GM06990 (cell line): ENCODE results near the gene GNG11.

Experiments used
- DNase-seq: peaks from one replicate; pipeline ENCODE4 v3.0.0-alpha.2; 2011; ENCODE audit not compliant: insufficient read length; ENCODE audit errors: extremely low read depth
- H3K27me3 ChIP-seq: replicated peaks from 2 replicates; pipeline ENCODE4 v1.6.0; 2011; ENCODE audit warnings: low read length; ENCODE audit not compliant: control insufficient read depth, insufficient read depth
- H3K36me3 ChIP-seq: 2 replicates; pipeline ENCODE4 v1.5.1; 2011; ENCODE audit warnings: low read length; ENCODE audit not compliant: control insufficient read depth, insufficient read depth
- H3K4me3 ChIP-seq: replicated peaks from 2 replicates; pipeline ENCODE4 v1.5.1; 2011; ENCODE audit warnings: low read depth, mild to moderate bottlenecking, control low read depth, low read length
- TF ChIP-seq, protein P1 (sequence below): IDR thresholded peaks from 2 replicates; pipeline ENCODE4 v1.5.1; 2011; ENCODE audit warnings: low read length, control low read depth, mild to moderate bottlenecking, inconsistent platforms; ENCODE audit not compliant: insufficient read depth, poor library complexity, severe bottlenecking

Gene GNG11

DNA sequence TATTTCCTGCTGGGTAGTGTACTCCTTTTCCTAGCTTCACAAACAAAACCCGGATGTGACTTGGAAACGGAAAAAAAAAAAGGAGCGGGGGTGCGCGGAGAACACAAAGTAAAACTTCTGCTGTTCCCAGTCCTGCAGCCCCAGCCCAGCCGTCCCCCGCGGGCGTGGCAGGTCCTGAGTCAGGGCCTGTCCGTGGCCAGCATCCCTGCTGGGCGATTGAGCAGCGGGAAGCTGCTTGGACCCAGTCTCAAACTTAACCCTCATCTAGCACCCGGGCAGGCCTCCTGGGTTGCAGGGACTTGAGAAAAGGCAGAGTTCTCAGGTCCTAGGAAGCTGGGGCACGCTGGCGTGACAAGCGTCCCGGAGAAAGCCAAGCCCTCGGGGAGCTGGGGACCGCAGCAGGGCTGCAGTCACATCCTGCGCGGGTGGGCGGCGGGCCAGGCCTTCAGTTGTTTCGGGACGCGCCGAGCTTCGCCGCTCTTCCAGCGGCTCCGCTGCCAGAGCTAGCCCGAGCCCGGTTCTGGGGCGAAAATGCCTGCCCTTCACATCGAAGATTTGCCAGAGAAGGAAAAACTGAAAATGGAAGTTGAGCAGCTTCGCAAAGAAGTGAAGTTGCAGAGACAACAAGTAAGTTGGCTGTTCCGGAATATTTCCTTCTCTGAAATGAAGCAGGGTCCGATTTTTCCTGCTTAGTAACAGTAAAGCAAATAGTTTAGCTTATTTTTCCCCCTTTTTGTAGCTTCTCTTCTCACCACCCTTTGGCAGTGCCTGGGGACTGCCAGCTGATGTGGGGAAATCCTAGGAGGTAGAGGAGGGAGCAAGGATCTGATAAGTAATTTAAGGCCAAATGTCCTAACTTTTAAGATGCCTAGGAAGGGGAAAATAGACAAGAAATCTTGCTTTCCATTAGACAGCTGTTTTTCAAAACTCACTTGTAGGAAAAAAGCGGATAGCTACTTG lies at the start of gene GNG11:
GNG11 (plus strand) TSS at position 129 of the 960 bp plus-strand sequence; CDS start at position 532, 403 bp downstream.
- TF ChIP-seq, protein P1, sequence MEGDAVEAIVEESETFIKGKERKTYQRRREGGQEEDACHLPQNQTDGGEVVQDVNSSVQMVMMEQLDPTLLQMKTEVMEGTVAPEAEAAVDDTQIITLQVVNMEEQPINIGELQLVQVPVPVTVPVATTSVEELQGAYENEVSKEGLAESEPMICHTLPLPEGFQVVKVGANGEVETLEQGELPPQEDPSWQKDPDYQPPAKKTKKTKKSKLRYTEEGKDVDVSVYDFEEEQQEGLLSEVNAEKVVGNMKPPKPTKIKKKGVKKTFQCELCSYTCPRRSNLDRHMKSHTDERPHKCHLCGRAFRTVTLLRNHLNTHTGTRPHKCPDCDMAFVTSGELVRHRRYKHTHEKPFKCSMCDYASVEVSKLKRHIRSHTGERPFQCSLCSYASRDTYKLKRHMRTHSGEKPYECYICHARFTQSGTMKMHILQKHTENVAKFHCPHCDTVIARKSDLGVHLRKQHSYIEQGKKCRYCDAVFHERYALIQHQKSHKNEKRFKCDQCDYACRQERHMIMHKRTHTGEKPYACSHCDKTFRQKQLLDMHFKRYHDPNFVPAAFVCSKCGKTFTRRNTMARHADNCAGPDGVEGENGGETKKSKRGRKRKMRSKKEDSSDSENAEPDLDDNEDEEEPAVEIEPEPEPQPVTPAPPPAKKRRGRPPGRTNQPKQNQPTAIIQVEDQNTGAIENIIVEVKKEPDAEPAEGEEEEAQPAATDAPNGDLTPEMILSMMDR: no peak
- DNase-seq: peak; percentile 38

DNA sequence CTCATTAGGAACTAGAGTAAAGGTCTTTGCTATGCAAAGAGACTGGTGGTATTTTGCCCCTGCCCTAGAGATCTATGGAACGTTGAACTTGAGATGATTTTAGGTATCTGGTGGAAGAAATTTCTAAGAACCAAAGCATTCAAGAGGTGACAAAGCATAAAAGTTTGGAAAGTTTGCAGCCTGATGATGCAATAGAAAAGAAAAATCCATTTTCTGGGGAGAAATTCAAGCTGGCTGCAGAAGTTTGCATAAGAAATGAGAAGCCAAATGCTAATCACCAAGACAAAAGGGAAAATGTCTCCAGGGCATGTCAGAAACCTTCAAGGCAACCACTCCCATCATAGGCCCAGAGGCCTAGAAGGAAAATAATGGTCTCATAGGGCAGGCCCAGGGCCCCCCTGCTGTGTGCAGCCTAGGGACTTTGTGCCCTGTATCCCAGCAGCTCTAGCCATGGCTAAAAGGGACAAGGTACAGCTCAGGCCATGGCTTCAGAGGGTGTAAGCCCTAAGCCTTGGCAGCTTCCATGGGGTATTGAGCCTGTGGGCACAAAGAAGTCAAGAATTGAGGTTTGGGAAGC lies 47.4 kb upstream of the GNG11 start:
- DNase-seq: no peak
- Histone ChIP-seq H3K36me3 (no peaks in the 10 kb centered on the region), H3K27me3 (no peaks in the 10 kb centered on the region), H3K4me3 (no peak overlapping the region)
- TF ChIP-seq, protein P1: no peak

More for the DNA sequence above, at the start of gene GNG11:
- no peaks in the 10 kb centered on the region for H3K27me3 ChIP-seq
- H3K4me3 ChIP-seq: peak within 1 kb of the TSS; percentile 62
- no peaks in the 10 kb centered on the region for H3K36me3 ChIP-seq

DNA sequence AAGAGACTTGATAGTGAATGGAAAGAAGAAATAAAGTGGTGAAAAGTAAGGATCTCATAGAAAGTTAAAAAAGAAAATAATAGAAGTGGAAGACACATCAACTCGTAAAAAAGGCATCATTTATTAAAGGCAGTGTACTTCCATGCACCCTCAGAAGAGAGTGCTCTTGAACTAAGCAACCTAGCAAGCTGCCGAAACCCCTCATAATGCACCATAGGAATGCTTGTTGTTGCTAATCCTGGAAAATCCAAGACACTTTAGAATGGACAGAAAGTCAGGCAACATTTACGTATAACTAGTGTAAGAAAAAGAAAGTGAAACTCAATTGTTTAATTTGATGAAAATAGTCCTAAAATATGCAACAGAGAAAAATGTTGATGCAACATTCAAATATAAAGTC lies 43.8 kb upstream of the GNG11 start:
- Histone ChIP-seq H3K27me3 (no peaks in the 10 kb centered on the region), H3K4me3 (no peak overlapping the region), H3K36me3 (no peaks in the 10 kb centered on the region)
- TF ChIP-seq, protein P1: no peak
- no peak for DNase-seq

DNA sequence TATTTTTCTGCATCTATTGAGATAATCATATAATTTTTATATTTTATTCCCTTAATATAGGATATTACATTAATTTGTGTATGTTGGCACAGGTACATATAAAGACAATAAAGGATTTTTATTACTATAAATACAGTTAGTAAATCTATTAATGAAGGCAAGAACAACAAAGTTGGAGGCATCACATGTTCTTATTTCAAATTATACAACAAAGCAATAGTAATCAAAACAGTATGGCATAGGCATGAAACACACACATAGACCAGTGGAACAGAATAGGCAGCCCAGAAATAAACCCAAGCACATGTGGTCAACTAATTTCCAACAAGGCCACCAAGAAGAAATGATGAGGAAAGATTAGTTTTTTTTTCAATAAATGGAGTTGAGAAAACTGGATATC lies 42.2 kb upstream of the GNG11 start:
- Histone ChIP-seq H3K27me3 (no peaks in the 10 kb centered on the region), H3K4me3 (no peak overlapping the region), H3K36me3 (no peaks in the 10 kb centered on the region)
- DNase-seq: no peak
- TF ChIP-seq, protein P1: no peak

DNA sequence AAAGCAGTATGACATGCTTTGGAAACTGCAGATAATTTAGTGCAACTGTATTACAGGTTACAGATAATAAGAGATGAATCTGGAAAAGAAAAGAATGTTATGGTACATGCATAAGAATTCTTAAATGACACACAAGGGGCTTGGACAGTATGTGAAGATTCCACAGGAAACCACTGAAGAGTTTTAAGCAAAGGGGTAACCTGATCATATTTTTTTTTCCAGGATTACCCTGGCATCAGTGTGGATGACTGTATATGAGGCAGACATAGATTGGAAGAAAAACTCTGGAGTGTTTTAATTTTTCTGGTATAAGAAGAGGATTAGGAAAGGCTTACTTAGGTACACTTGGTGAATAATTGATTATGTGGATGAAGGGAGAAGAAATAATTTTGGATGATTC lies 39.1 kb upstream of the GNG11 start:
- no peaks in the 10 kb centered on the region for H3K36me3 ChIP-seq
- H3K4me3 ChIP-seq: no peak overlapping the region
- no peaks in the 10 kb centered on the region for H3K27me3 ChIP-seq
- DNase-seq: no peak
- TF ChIP-seq, protein P1: no peak
